ENCODE results near the gene WNT2. TPM values are rescaled to one million over a fixed set of nuclear protein-coding genes. Genes with fewer than 3 reads are reported as not detected.

The WNT2 gene
- total and polyA plus RNA-seq, 10 of the 15 experiments (the other 5 are each of a cell fraction or from before 2014, with no cell fraction given) = 0.07 to 0.34 (median 0.19) TPM

DNA sequence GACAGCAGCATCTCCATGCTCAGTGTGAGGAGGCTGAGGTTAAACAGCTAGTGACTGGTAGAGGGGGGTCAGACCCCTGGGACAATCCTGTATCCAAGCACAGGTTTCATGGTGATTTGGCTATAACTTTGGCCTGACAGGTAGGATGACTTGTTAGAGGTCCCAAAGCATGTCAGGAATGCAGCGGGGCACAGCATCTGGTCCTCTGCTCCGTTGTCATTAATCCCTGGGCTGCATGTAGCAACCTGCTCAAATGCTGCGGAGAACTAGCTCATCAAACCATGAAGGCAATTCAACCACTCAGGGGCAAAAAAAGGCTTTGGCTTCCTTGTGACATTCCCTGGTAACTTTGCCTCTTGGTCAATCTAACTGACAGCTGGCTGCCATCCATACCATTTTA lies 26.8 kb downstream of the WNT2 start:
- Histone ChIP-seq H3K9ac (ENCODE audit: control insufficient read depth, insufficient read depth, low read length) (no peak overlapping the region), H3K27me3 (replicated peaks in 1 of 2; ENCODE audit: control insufficient read depth in 2 of 2, insufficient read depth in 2 of 2, low read length in 1 of 2) (no peaks in the 10 kb centered on the region), H3K36me3 (ENCODE audit: control insufficient read depth in 2 of 2, insufficient read depth in 2 of 2, low read length in 1 of 2) (no peaks in the 10 kb centered on the region), H3K4me3 (no peak overlapping the region), H3K79me2 (ENCODE audit: control insufficient read depth, insufficient read depth, low read length) (no peaks in the 10 kb centered on the region), H3K27ac (ENCODE audit: control insufficient read depth, insufficient read depth) (no peak overlapping the region), H3K4me2 (ENCODE audit: control insufficient read depth, insufficient read depth) (no peak overlapping the region), H4K20me1 (ENCODE audit: control insufficient read depth, insufficient read depth) (no peaks in the 10 kb centered on the region), H3K4me1 (ENCODE audit: control insufficient read depth, insufficient read depth, low read length) (no peaks in the 10 kb centered on the region), H2AFZ (ENCODE audit: control insufficient read depth, low read depth, low read length) (no peak overlapping the region), H3K9me3 (replicated peaks; ENCODE audit: control insufficient read depth, insufficient read depth, low read length) (no peaks in the 10 kb centered on the region)
- WGBS (ENCODE audit: insufficient coverage, insufficient replicate concordance, low lambda C conversion rate, missing lambda C conversion rate) = 48% methylated on average over 3 of the region's 3 CpGs
- intact Hi-C loops (cut with micrococcal nuclease; ENCODE audit: unreplicated experiment) (no loop called here), in situ Hi-C loops (cut with MboI) (no loop called here)
- no peak for FAIRE-seq
- CTCF ChIA-PET = interaction anchor here (1.5 to 1.6 kb wide), 2 partner anchors 11 to 16 kb away, joined by 5 to 6 read pairs; no protein-coding TSS in a partner anchor
- RAD21 ChIA-PET (ENCODE audit: unreplicated experiment) = interaction anchor here (1.3 kb wide), 1 partner anchor 83 kb away, joined by 3 read pairs; no protein-coding TSS in a partner anchor
- SMC1A ChIA-PET (ENCODE audit: uncharacterized antibody, unreplicated experiment) = interaction anchor here (0.7 to 1.4 kb wide), 2 partner anchors 10 to 74 kb away, joined by 3 read pairs; no protein-coding TSS in a partner anchor
- no peak for ATAC-seq
- BruUV-seq (replicated peaks) = no TSS peak
- POLR2A ChIA-PET = no interaction called here
- no peak for DNase-seq (ENCODE audit: low read depth, low spot score)
- TF ChIP-seq HDAC6 (IDR thresholded peaks at IDR 0.05; ENCODE audit: unreplicated experiment) (no peak), YBX1 (IDR thresholded peaks at IDR 0.05) (no peak), MYC (IDR thresholded peaks at IDR 0.05; ENCODE audit: insufficient read depth, insufficient read length, insufficient replicate concordance, low read length, severe bottlenecking) (no peak), ZNF384 (IDR thresholded peaks at IDR 0.05; ENCODE audit: borderline replicate concordance, low read depth, low read length) (no peak), BMI1 (IDR thresholded peaks at IDR 0.05; ENCODE audit: borderline replicate concordance) (no peak), RB1 (IDR thresholded peaks at IDR 0.05; ENCODE audit: borderline replicate concordance) (no peak), SUZ12 (IDR thresholded peaks at IDR 0.05; ENCODE audit: unreplicated experiment) (no peak), MTA3 (IDR thresholded peaks at IDR 0.05; ENCODE audit: borderline replicate concordance, low read length) (no peak), TCF3 (IDR thresholded peaks at IDR 0.05; ENCODE audit: borderline replicate concordance, insufficient read depth, low read depth, low read length) (no peak), CHD4 (IDR thresholded peaks at IDR 0.05) (no peak)
- TF ChIP-seq, protein P1, sequence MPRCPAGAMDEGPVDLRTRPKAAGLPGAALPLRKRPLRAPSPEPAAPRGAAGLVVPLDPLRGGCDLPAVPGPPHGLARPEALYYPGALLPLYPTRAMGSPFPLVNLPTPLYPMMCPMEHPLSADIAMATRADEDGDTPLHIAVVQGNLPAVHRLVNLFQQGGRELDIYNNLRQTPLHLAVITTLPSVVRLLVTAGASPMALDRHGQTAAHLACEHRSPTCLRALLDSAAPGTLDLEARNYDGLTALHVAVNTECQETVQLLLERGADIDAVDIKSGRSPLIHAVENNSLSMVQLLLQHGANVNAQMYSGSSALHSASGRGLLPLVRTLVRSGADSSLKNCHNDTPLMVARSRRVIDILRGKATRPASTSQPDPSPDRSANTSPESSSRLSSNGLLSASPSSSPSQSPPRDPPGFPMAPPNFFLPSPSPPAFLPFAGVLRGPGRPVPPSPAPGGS (IDR thresholded peaks at IDR 0.05; ENCODE audit: borderline replicate concordance, insufficient read depth, low read depth, low read length, poor library complexity, severe bottlenecking) = no peak
- TF ChIP-seq, protein P2, sequence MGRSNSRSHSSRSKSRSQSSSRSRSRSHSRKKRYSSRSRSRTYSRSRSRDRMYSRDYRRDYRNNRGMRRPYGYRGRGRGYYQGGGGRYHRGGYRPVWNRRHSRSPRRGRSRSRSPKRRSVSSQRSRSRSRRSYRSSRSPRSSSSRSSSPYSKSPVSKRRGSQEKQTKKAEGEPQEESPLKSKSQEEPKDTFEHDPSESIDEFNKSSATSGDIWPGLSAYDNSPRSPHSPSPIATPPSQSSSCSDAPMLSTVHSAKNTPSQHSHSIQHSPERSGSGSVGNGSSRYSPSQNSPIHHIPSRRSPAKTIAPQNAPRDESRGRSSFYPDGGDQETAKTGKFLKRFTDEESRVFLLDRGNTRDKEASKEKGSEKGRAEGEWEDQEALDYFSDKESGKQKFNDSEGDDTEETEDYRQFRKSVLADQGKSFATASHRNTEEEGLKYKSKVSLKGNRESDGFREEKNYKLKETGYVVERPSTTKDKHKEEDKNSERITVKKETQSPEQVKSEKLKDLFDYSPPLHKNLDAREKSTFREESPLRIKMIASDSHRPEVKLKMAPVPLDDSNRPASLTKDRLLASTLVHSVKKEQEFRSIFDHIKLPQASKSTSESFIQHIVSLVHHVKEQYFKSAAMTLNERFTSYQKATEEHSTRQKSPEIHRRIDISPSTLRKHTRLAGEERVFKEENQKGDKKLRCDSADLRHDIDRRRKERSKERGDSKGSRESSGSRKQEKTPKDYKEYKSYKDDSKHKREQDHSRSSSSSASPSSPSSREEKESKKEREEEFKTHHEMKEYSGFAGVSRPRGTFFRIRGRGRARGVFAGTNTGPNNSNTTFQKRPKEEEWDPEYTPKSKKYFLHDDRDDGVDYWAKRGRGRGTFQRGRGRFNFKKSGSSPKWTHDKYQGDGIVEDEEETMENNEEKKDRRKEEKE (IDR thresholded peaks at IDR 0.05) = no peak
- TF ChIP-seq, protein P3, sequence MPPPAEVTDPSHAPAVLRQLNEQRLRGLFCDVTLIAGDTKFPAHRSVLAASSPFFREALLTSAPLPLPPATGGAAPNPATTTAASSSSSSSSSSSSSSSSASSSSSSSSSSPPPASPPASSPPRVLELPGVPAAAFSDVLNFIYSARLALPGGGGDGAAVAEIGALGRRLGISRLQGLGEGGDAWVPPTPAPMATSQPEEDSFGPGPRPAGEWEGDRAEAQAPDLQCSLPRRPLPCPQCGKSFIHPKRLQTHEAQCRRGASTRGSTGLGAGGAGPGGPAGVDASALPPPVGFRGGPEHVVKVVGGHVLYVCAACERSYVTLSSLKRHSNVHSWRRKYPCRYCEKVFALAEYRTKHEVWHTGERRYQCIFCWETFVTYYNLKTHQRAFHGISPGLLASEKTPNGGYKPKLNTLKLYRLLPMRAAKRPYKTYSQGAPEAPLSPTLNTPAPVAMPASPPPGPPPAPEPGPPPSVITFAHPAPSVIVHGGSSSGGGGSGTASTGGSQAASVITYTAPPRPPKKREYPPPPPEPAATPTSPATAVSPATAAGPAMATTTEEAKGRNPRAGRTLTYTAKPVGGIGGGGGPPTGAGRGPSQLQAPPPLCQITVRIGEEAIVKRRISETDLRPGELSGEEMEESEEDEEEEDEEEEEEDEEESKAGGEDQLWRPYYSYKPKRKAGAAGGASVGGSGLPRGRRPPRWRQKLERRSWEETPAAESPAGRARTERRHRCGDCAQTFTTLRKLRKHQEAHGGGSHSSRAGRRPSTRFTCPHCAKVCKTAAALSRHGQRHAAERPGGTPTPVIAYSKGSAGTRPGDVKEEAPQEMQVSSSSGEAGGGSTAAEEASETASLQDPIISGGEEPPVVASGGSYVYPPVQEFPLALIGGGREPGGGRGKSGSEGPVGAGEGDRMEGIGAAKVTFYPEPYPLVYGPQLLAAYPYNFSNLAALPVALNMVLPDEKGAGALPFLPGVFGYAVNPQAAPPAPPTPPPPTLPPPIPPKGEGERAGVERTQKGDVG (CRISPR knock-in tag; IDR thresholded peaks at IDR 0.05) = no peak
- TF ChIP-seq, protein P4, sequence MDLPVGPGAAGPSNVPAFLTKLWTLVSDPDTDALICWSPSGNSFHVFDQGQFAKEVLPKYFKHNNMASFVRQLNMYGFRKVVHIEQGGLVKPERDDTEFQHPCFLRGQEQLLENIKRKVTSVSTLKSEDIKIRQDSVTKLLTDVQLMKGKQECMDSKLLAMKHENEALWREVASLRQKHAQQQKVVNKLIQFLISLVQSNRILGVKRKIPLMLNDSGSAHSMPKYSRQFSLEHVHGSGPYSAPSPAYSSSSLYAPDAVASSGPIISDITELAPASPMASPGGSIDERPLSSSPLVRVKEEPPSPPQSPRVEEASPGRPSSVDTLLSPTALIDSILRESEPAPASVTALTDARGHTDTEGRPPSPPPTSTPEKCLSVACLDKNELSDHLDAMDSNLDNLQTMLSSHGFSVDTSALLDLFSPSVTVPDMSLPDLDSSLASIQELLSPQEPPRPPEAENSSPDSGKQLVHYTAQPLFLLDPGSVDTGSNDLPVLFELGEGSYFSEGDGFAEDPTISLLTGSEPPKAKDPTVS (IDR thresholded peaks at IDR 0.05; ENCODE audit: low read depth, low read length) = no peak

Data from GM12878 (cell line).